Prostate gland (tissue), 2 donors: ENCODE data around the gene SPATA24.

Experiments
- POLR2A ChIP-seq: fragments of 450-650 bp; IDR thresholded peaks from one replicate; pipeline ENCODE4 v1.6.1; 2016; ENCODE audit warnings: antibody characterized with exemption, mild to moderate bottlenecking
- TF ChIP-seq, protein P1 (sequence below), 4 experiments: fragments of 200-600 bp in 2 of 4; fragments of 450-650 bp in 2 of 4; sonication (generic) in 2 of 4; IDR thresholded peaks; 1 replicate in 3 of 4; 2 replicates in 1 of 4; pipeline ENCODE4 v1.5.1; 2016 to 2019; ENCODE audit warnings: antibody characterized with exemption in 4 of 4, mild to moderate bottlenecking in 2 of 4, moderate library complexity in 2 of 4

DNA sequence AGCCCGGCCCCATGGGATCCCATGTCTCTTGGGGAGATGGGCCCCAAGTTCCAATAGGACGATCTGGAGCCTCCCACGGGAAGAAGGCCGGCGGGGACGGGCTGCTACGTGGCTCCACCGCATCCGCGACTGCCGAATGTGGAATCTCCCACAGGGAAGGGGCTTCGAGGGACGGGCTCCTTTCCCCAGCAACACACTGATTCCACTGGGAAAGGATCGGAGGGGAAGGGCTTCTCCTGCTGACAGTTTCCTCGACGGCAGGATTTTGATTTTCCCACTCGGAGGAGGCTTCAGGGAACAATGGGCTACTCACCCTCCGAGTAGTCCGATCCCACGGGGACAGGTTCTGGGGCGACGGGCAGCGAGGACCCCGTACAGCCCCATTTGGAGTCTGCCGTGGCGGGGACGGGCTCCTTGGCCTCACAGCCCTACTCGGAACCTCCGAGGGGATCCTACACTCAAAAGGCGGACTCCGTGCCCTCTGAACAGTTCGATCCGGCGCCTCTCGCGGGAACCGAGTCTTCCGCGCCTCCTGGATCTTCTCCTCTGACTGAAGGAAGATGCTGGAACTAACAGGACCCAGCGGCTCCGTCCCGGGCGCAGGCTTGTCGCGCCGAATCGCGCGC lies 10.3 kb downstream of the SPATA24 start:
- TF ChIP-seq POLR2A, result no peak
- TF ChIP-seq, protein P1, sequence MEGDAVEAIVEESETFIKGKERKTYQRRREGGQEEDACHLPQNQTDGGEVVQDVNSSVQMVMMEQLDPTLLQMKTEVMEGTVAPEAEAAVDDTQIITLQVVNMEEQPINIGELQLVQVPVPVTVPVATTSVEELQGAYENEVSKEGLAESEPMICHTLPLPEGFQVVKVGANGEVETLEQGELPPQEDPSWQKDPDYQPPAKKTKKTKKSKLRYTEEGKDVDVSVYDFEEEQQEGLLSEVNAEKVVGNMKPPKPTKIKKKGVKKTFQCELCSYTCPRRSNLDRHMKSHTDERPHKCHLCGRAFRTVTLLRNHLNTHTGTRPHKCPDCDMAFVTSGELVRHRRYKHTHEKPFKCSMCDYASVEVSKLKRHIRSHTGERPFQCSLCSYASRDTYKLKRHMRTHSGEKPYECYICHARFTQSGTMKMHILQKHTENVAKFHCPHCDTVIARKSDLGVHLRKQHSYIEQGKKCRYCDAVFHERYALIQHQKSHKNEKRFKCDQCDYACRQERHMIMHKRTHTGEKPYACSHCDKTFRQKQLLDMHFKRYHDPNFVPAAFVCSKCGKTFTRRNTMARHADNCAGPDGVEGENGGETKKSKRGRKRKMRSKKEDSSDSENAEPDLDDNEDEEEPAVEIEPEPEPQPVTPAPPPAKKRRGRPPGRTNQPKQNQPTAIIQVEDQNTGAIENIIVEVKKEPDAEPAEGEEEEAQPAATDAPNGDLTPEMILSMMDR (IDR thresholded peaks at IDR 0.05), result no peak
